Measurements from ENCODE around the gene CEP44. TPM values are rescaled to one million over a fixed set of nuclear protein-coding genes. Genes with fewer than 3 reads are reported as not detected.

CEP44 gene
- total RNA-seq, 1 experiment from 2014 or later, result 15.3 TPM

DNA sequence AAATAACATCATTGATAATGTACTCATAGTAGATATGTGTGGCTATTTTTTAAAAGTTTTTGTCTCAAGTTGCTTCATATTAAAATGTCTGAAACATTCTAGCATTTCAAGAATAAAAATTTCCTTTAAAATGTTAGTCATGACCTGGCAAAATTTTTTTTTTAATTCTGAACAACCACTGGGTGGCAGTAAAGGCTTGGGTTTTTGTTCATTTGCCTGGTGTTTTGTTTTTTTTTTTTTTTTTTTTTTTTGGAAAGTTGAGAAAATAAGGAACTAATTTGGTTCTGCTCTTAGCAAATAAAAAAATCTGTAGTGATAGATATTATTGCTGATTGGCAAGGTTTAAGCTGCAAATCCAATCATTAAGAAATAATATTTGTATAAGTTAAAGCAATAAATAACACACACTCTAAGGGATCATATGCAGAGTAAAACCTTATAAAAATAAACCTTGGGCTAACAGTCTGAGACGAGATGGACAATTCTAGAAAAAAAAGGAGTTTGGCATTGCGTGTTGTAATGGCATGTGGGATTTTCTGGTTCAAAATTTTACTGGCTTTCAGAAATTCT, 81.4 kb downstream of the CEP44 start:
- ChIA-PET POLR2A (interaction anchor here (1.0 kb wide), 1 partner anchor 267 kb away, joined by 4 read pairs; no protein-coding TSS in a partner anchor), CTCF (interaction anchor here (0.5 to 2.3 kb wide), 9 partner anchors 10 to 859 kb away, joined by 3 to 11 read pairs (median 4); no protein-coding TSS in a partner anchor)
- Mint-ChIP-seq H3K27ac (ENCODE audit: low read depth, unreplicated experiment) (no peak overlapping the region), H3K27me3 (ENCODE audit: insufficient read depth, unreplicated experiment) (no peaks in the 10 kb centered on the region), H3K4me1 (ENCODE audit: insufficient read depth, unreplicated experiment) (no peaks in the 10 kb centered on the region), H3K9me3 (ENCODE audit: unreplicated experiment) (no peaks in the 10 kb centered on the region), H3K4me3 (ENCODE audit: unreplicated experiment) (no peak overlapping the region), H3K36me3 (ENCODE audit: insufficient read depth, unreplicated experiment) (no peaks in the 10 kb centered on the region)
- DNase-seq (ENCODE audit: unreplicated experiment), result peak; percentile 54
- no TSS peak for BruUV-seq (replicated peaks)
- intact Hi-C loops (cut with micrococcal nuclease), result loop anchor here (1.0 to 10.0 kb wide), 4 partner anchors 157 to 1170 kb away; partner anchors contain the start of gene HPGD
- TF ChIP-seq CTCF (IDR thresholded peaks at IDR 0.05; ENCODE audit: unreplicated experiment), result peak; percentile 41

DNA sequence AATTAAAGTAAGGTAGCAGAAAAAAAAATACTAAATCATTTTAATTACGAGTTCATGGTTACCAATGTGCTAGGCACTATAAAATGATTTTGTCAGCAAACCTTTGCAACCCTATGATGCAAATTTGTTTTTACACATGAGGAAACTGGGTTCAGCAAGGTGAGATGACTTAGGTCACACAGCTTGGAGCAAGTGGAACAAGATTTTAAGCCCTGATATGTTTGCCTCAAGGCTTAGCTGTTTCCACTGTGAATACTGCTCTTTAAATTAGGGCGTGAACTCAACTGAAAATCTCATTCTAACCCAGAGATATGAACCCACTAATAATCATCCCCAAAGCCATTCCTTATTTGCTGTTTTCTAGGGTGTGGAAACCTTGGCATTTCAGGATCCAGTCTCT, 86.3 kb downstream of the CEP44 start:
- Mint-ChIP-seq H3K4me1 (ENCODE audit: insufficient read depth, unreplicated experiment) (no peaks in the 10 kb centered on the region), H3K27me3 (ENCODE audit: insufficient read depth, unreplicated experiment) (no peaks in the 10 kb centered on the region), H3K36me3 (ENCODE audit: insufficient read depth, unreplicated experiment) (no peaks in the 10 kb centered on the region), H3K4me3 (ENCODE audit: unreplicated experiment) (no peak overlapping the region), H3K27ac (ENCODE audit: low read depth, unreplicated experiment) (no peak overlapping the region), H3K9me3 (ENCODE audit: unreplicated experiment) (no peaks in the 10 kb centered on the region)
- CTCF ChIA-PET, result interaction anchor here (0.7 to 5.7 kb wide), 4 partner anchors 54 to 878 kb away, joined by 3 to 31 read pairs (median 4); partner anchors contain the start of gene HPGD
- no peak for TF ChIP-seq CTCF (IDR thresholded peaks at IDR 0.05; ENCODE audit: unreplicated experiment)
- POLR2A ChIA-PET, result interaction anchor here (0.9 to 1.9 kb wide), 4 partner anchors 12 to 152 kb away, joined by 4 to 6 read pairs (median 4); partner anchors contain the start of gene HPGD
- no TSS peak for BruUV-seq (replicated peaks)
- intact Hi-C loops (cut with micrococcal nuclease), result loop anchor here (10.0 kb wide), 1 partner anchor 1165 kb away; no protein-coding TSS in a partner anchor
- no peak for DNase-seq (ENCODE audit: unreplicated experiment)

- POLR2A ChIA-PET, result interaction anchor here (1.1 to 1.4 kb wide), 2 partner anchors 8 to 13 kb away, joined by 3 to 5 read pairs; no protein-coding TSS in a partner anchor
- H3K27me3 Mint-ChIP-seq (ENCODE audit: insufficient read depth, unreplicated experiment), result no peaks in the 10 kb centered on the region
- no peaks in the 10 kb centered on the region for H3K36me3 Mint-ChIP-seq (ENCODE audit: insufficient read depth, unreplicated experiment)
- no peaks in the 10 kb centered on the region for H3K4me1 Mint-ChIP-seq (ENCODE audit: insufficient read depth, unreplicated experiment)
- H3K4me3 Mint-ChIP-seq (ENCODE audit: unreplicated experiment), result no peak overlapping the region
- no peak for TF ChIP-seq CTCF (IDR thresholded peaks at IDR 0.05; ENCODE audit: unreplicated experiment)
- no peak overlapping the region for H3K27ac Mint-ChIP-seq (ENCODE audit: low read depth, unreplicated experiment)
- intact Hi-C loops (cut with micrococcal nuclease), result no loop called here
- DNase-seq (ENCODE audit: unreplicated experiment), result no peak
- BruUV-seq (replicated peaks), result no TSS peak
- CTCF ChIA-PET, result interaction anchor here (5.7 kb wide), 1 partner anchor 148 kb away, joined by 31 read pairs; the partner anchor contains the start of gene HPGD
- H3K9me3 Mint-ChIP-seq (ENCODE audit: unreplicated experiment), result no peaks in the 10 kb centered on the region
Measured at GRCh38 chr4:174373821-174374220, 90.1 kb downstream of the CEP44 start.

- no peak overlapping the region for H3K4me3 Mint-ChIP-seq (ENCODE audit: unreplicated experiment)
- H3K27ac Mint-ChIP-seq (ENCODE audit: low read depth, unreplicated experiment), result no peak overlapping the region
- TF ChIP-seq CTCF (IDR thresholded peaks at IDR 0.05; ENCODE audit: unreplicated experiment), result no peak
Measured at GRCh38 chr4:174375422-174375821, 91.7 kb downstream of the CEP44 start.

More at GRCh38 chr4:174375422-174375821, 91.7 kb downstream of the CEP44 start:
- intact Hi-C loops (cut with micrococcal nuclease), result no loop called here
- Mint-ChIP-seq H3K4me1 (ENCODE audit: insufficient read depth, unreplicated experiment) (no peaks in the 10 kb centered on the region), H3K9me3 (ENCODE audit: unreplicated experiment) (no peaks in the 10 kb centered on the region), H3K36me3 (ENCODE audit: insufficient read depth, unreplicated experiment) (no peaks in the 10 kb centered on the region), H3K27me3 (ENCODE audit: insufficient read depth, unreplicated experiment) (no peaks in the 10 kb centered on the region)
- no TSS peak for BruUV-seq (replicated peaks)
- ChIA-PET POLR2A (no interaction called here), CTCF (interaction anchor here (0.8 to 1.2 kb wide), 2 partner anchors 10 to 167 kb away, joined by 3 read pairs; no protein-coding TSS in a partner anchor)
- DNase-seq (ENCODE audit: unreplicated experiment), result no peak

Data from MCF 10A (cell line).